Activated naive CD8-positive, alpha-beta T cell treated with anti-CD3 and anti-CD28 coated beads for 36 hours (primary cell): ENCODE data around the gene RRAGC. TPM values are rescaled to one million over a fixed set of nuclear protein-coding genes. Genes with fewer than 3 reads are reported as not detected.

Experiments used
- DNase-seq: peaks from one replicate; pipeline ENCODE4 v3.0.0; 2021
- H3K27ac Mint-ChIP-seq: one replicate; pipeline ENCODE4 v1.8.0; 2022; ENCODE audit warnings: mild to moderate bottlenecking, moderate library complexity, mixed read lengths
- H3K27me3 Mint-ChIP-seq: one replicate; pipeline ENCODE4 v1.8.0; 2022; ENCODE audit warnings: mild to moderate bottlenecking, mixed read lengths
- H3K36me3 Mint-ChIP-seq: one replicate; pipeline ENCODE4 v1.8.0; 2021; ENCODE audit warnings: mild to moderate bottlenecking, mixed read lengths
- H3K4me1 Mint-ChIP-seq: one replicate; pipeline ENCODE4 v1.8.0; 2021; ENCODE audit warnings: mixed read lengths
- H3K4me3 Mint-ChIP-seq: one replicate; pipeline ENCODE4 v1.8.0; 2022; ENCODE audit warnings: mild to moderate bottlenecking, moderate library complexity, mixed read lengths
- H3K9me3 Mint-ChIP-seq: one replicate; pipeline ENCODE4 v1.8.0; 2022; ENCODE audit warnings: mixed read lengths
- total RNA-seq, 2 experiments: library from RNA; stranded (reverse); gene quantifications; one replicate each; pipeline ENCODE4 v1.2.3, GENCODE V29; 2021

RRAGC gene, protein sequence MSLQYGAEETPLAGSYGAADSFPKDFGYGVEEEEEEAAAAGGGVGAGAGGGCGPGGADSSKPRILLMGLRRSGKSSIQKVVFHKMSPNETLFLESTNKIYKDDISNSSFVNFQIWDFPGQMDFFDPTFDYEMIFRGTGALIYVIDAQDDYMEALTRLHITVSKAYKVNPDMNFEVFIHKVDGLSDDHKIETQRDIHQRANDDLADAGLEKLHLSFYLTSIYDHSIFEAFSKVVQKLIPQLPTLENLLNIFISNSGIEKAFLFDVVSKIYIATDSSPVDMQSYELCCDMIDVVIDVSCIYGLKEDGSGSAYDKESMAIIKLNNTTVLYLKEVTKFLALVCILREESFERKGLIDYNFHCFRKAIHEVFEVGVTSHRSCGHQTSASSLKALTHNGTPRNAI
- 10 to 100 TPM; 10.0 to 10.1 TPM for total RNA-seq

DNA sequence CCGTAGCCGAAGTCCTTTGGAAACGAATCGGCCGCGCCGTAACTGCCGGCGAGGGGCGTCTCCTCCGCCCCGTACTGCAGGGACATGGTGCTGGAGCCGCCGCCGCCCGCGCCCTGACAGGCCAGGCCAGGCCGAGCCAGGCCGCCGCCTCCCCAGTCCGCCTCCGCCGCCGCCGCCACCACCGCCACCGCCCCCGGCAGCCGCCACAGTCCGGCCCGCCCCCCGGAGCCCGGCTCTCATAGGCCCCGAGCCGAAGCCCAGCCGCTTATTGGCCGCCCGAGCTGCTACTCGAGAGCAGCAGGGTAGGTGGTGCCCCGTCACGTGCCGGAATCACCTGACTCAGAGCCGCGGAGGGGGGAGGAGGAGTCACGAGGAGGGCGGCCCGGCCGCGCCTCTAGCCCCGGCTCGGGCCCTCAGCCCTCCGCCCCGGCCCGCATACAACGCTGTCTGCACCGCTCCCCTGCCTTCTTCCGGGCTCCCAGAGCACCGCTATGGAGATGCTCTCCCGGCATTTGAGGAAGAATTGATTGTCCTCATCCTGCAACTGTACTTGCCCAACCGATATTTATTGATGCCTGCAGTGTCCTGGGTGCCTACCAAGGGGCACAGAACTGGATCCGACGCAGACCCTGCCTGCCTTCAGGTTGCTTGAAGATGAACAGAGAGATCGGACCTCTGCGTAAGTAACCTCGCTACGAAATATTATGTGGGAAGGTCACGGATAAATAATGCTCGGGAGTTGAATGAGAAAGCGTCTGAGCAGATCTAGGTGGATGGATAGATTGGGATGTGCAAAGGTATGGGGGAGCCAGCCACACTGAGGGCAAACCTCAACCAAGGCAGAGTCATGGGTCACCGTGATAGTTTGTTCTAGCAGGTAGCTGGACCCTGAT lies at the start of gene RRAGC:
TSS of gene RRAGC (minus strand) at position 212 of the 893 bp plus-strand sequence. CDS start at position 86, 126 bp downstream.
- Mint-ChIP-seq H3K36me3 (no peaks in the 10 kb centered on the region), H3K27ac (peak within 1 kb of the TSS; percentile 74), H3K9me3 (no peaks in the 10 kb centered on the region), H3K4me3 (peak within 1 kb of the TSS; percentile 87), H3K27me3 (no peaks in the 10 kb centered on the region), H3K4me1 (peaks cover 32% of the 10 kb centered on the region)
- DNase-seq = peak; percentile 98

DNA sequence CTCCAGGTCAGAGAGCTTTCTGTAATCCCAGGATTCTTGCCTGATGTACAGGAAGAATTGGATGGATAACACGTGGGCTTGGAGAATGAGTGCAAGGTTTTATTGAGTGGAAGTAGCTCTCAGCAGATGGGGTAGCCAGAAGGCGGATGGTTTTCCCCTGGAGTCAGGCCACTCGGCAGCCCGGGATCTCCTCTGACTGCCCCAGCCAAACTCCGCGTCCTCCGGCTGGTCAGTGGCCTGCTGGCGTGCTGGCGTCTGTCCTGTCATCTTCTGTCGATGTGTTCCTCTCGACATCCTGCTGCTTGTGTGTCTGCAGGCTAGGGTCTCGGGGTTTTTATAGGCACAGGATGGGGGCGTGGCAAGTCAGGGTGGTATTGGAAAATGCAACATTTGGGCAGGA lies 49.2 kb upstream of the RRAGC start:
- H3K4me3 Mint-ChIP-seq = no peak overlapping the region
- peaks cover 4% of the 10 kb centered on the region for H3K36me3 Mint-ChIP-seq
- H3K27me3 Mint-ChIP-seq = no peaks in the 10 kb centered on the region
- no peak for DNase-seq
- no peak overlapping the region for H3K27ac Mint-ChIP-seq
- no peaks in the 10 kb centered on the region for H3K4me1 Mint-ChIP-seq
- H3K9me3 Mint-ChIP-seq = peaks cover 4% of the 10 kb centered on the region

DNA sequence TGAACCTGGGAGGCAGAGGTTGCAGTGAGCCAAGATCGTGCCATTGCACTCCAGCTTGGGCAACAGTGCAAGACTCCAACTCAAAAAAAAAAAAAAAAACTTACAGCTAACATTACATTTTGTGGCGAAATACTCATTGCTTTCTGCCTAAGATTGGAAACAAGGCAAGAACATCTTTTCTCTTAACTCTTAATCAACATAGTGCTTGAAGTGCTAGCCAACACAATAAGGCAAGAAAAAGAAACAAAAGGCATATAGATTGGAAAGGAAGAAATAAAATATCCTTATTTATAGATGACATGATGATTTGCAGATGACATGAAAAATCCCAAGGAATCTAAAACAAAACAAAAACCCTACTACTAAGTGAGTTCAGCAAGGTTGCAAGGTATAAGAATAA lies 46.4 kb upstream of the RRAGC start:
- Mint-ChIP-seq H3K4me1 (no peaks in the 10 kb centered on the region), H3K36me3 (peaks cover 4% of the 10 kb centered on the region), H3K27me3 (no peaks in the 10 kb centered on the region), H3K4me3 (no peak overlapping the region), H3K9me3 (peaks cover 4% of the 10 kb centered on the region), H3K27ac (no peak overlapping the region)
- DNase-seq = no peak

DNA sequence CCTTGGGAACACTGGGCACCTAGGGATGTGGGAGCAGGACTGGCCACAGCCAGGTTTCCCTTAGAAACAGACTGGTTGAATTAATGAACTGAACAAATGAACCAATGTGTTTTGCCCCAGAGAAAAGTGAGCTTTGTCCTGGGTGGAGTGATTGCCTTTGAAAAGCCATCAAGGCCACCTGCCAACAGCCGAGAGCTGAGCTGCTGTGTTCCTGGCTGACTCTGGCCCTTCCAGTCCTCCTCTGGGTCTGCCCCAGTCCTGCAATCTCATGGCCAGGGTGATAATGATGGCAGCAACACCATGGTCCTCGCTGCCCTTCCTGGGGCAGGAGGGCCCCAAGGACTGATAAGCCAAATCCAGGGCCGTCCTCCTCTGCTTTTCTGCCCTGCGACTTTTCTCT lies 40.0 kb upstream of the RRAGC start:
- Mint-ChIP-seq H3K4me3 (no peak overlapping the region), H3K27ac (no peak overlapping the region), H3K9me3 (no peaks in the 10 kb centered on the region), H3K36me3 (no peaks in the 10 kb centered on the region), H3K4me1 (no peaks in the 10 kb centered on the region), H3K27me3 (no peaks in the 10 kb centered on the region)
- DNase-seq = no peak

DNA sequence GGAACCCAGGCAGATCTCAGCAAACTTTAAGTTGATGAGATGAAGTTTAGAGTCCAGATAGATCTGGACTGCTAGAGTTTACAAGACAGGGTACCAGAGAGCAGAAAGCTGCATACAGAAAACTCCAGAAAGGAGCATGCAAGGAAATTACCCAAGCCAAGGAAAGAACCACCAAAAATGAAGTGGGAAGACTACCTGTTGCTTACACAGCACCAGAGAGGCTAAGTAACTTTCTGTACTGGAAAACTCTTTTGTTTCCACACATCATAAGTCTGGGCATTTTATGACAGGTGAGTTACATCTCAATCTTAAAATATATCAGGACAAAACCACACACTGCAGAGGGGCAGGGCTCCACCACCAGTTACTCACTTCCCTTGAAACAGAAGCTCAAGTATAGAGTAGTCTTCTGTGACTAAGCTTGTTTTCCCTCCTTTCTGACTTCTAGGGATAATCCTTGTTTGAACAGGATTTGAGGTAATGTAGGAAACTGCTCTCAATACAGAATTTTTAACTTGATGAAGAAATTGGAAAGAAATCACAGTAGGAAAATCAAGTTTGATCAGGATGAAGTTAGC lies 39.2 kb upstream of the RRAGC start:
- Mint-ChIP-seq H3K9me3 (no peaks in the 10 kb centered on the region), H3K27ac (no peak overlapping the region), H3K4me3 (no peak overlapping the region), H3K4me1 (no peaks in the 10 kb centered on the region), H3K36me3 (no peaks in the 10 kb centered on the region), H3K27me3 (no peaks in the 10 kb centered on the region)
- DNase-seq = no peak

DNA sequence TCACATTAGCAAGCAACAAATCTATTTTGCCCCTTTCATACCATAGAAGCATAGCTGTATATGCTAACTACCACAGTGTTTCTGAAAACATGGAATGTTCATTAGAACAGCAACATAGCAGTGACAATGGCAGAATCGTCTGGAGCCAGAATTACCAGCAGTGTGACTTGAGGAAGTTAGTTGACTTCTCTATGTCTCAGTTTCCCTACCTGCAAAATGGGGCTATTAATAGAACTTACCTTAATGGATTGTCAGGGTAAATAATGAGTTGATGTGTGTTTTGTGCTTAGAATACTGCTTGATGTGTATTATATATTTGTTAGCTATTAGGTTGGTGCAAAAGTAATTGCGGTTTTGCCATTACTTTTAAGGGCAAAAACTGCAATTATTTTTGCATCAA lies 36.6 kb upstream of the RRAGC start:
- H3K27me3 Mint-ChIP-seq = no peaks in the 10 kb centered on the region
- H3K27ac Mint-ChIP-seq = no peak overlapping the region
- no peaks in the 10 kb centered on the region for H3K36me3 Mint-ChIP-seq
- H3K9me3 Mint-ChIP-seq = no peaks in the 10 kb centered on the region
- H3K4me1 Mint-ChIP-seq = no peaks in the 10 kb centered on the region
- no peak overlapping the region for H3K4me3 Mint-ChIP-seq
- no peak for DNase-seq

DNA sequence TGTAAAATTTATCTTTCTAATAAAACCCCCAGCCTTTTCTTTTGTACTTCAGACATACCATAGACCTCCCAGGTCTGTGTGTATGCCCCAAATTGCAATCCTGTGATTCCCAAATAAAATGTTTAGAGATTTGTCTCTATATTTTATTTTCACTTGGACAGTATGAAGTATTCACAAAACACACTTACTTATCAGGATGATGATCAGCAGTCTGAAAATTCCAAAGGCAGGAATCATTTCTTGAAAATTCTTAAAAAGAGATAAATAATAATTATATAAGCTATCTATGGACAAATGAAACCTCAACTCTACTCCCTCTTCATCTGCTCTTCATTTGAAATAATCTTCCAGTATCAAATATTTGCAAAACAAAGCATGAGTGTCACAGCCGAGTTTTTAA lies 33.4 kb upstream of the RRAGC start:
- no peak overlapping the region for H3K4me3 Mint-ChIP-seq
- H3K9me3 Mint-ChIP-seq = no peaks in the 10 kb centered on the region
- no peaks in the 10 kb centered on the region for H3K4me1 Mint-ChIP-seq
- no peak for DNase-seq
- H3K27ac Mint-ChIP-seq = no peak overlapping the region
- H3K27me3 Mint-ChIP-seq = no peaks in the 10 kb centered on the region
- H3K36me3 Mint-ChIP-seq = no peaks in the 10 kb centered on the region

DNA sequence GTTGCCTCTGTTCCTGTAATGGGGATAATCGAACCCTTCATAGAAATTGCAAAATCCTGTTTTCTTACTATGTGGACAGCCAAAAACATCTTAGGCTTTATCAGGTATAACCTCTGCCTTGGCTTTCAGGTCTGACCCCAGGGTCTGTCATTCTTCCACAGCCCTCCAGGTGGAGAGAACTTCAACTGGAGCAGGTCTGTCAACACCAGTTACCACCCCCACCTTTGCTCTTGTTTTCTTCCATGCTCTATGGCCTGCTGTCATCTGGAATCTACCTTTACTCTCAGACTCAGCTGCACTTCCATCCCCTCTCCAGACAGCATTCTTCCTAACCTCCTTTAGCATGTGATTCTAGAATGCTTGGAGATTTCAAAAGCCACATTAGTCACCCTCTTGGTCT lies 32.2 kb upstream of the RRAGC start:
- Mint-ChIP-seq H3K27me3 (no peaks in the 10 kb centered on the region), H3K4me1 (no peaks in the 10 kb centered on the region), H3K27ac (no peak overlapping the region), H3K9me3 (no peaks in the 10 kb centered on the region), H3K4me3 (no peak overlapping the region), H3K36me3 (no peaks in the 10 kb centered on the region)
- DNase-seq = no peak

DNA sequence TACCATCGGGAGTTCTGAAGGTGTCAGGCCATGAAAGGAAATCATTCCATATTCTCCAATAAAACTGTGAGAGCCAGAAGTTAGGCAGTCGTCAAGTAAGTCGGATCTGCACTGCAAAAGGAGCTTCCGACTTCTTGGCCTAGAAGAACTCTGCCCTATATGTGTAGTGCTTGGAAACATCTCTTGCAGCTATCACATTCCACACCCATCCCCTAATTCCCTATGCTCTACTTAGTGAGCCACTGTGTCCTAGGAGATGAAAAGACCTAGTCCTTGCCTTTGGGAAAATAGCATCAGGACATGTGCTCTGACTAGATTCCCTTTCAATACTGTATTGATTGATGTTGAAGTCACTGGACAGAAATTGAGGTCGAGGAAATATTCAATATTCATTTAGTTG lies 30.0 kb upstream of the RRAGC start:
- H3K4me3 Mint-ChIP-seq = no peak overlapping the region
- H3K9me3 Mint-ChIP-seq = no peaks in the 10 kb centered on the region
- H3K4me1 Mint-ChIP-seq = no peaks in the 10 kb centered on the region
- no peaks in the 10 kb centered on the region for H3K36me3 Mint-ChIP-seq
- no peaks in the 10 kb centered on the region for H3K27me3 Mint-ChIP-seq
- no peak overlapping the region for H3K27ac Mint-ChIP-seq
- no peak for DNase-seq

DNA sequence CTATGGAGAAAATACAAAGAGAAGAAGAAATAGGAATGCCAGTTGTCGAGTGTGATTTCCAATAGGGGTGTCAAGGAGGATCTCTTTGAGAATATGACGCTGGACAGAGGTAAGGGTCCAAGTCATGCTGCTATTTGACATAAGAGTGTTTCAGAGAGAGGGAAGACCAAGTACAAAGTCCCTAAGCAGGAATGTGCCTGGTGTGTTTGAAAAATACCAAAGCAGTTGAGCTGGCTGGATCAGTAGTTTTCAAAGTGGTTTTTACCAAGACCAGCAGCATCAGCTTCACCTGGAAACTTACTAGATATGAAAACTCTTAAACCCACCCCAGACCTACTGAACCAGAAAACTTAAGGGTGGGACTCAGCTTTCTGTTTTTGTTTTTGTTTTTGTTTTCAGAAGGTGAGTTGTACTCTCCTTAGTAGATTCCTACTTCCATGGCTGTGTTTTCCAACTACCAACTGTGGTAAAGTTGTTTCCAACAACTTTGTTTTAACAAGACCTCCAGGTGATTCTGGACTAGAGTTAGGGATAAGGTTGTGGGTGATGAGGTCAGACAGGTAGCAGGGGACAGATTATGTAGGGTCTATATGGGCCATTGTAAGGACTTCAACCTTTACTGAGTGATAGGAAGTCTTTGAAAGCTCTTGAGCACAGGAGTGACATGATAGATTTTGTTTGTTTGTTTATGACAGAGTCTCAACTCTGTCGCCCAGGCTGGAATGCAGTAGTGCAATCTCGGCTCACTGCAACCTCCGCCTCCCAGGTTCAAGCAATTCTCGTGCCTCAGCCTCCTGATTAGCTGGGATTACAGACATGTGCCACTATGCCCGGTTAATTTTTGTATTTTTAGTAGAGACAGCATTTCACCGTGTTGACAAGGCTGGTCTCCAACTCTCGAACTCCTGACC lies 29.1 kb upstream of the RRAGC start:
- DNase-seq = no peak
- Mint-ChIP-seq H3K36me3 (no peaks in the 10 kb centered on the region), H3K4me3 (no peak overlapping the region), H3K27ac (no peak overlapping the region), H3K27me3 (no peaks in the 10 kb centered on the region), H3K9me3 (no peaks in the 10 kb centered on the region), H3K4me1 (no peaks in the 10 kb centered on the region)

DNA sequence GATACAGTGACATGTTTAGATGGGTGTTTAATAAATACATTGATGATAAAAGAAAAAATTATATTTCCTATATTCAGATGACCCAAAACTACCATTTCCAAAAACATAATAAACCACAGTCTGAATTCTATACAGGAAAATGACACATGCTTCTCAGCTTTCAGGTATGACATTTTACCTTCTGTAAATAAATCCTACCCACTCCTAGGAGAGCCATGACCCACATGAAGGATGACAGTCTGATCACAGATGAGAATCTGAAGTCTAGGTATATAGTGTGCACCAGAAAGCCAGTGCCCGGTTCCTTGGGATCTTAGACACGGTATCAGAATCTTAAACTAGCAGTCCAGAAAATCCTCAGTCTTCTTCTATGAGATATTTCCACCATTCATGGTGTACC lies 25.5 kb upstream of the RRAGC start:
- Mint-ChIP-seq H3K27ac (no peak overlapping the region), H3K4me3 (no peak overlapping the region), H3K36me3 (no peaks in the 10 kb centered on the region), H3K4me1 (no peaks in the 10 kb centered on the region), H3K27me3 (no peaks in the 10 kb centered on the region), H3K9me3 (no peaks in the 10 kb centered on the region)
- no peak for DNase-seq

DNA sequence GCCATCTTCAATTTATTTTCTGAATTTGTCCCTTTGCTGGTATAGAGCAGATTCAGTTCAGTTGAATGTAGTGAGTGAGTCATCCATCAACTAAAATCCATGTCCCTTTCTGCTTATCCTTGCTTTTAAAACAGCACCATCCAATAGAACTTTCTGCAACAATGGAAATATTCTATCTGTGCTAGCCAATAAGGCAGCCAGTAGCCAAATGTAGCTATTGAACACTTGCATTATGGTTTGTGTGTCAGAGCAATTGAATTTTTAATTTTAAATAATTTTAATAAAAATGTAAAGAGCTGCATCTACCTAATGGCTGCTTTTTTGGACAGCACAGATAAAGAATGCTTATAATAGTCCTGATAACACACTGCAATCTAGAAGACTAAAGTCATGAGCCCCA lies 21.9 kb upstream of the RRAGC start, which contains the start of gene GJA9:
TSS of gene GJA9 (minus strand) at position 101 of the 400 bp plus-strand sequence. CDS start 5,489 bp downstream, outside the sequence.
- H3K27me3 Mint-ChIP-seq = no peaks in the 10 kb centered on the region
- no peaks in the 10 kb centered on the region for H3K9me3 Mint-ChIP-seq
- H3K4me3 Mint-ChIP-seq = no peak within 1 kb of the TSS
- no peak within 1 kb of the TSS for H3K27ac Mint-ChIP-seq
- DNase-seq = no peak
- H3K36me3 Mint-ChIP-seq = no peaks in the 10 kb centered on the region
- H3K4me1 Mint-ChIP-seq = no peaks in the 10 kb centered on the region

DNA sequence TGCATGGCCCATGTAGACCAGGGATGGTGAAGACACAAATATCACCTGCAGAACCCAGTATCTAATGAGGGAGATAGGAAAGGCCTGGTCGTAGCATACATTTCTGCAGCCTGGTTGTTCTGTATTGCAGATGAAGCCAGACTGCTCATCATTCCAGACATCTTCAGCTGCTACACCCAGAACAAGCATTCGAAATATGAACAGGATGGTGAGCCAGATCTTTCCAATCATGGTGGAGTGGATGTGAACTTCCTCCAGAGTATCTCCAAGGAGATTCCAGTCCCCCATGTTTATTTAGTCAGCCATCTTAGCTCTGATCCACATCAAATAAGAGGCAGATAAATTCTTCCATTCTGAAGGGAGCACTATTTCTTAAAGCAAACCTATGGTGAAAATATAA lies 16.2 kb upstream of the RRAGC start:
- H3K4me1 Mint-ChIP-seq = peaks cover 22% of the 10 kb centered on the region
- DNase-seq = no peak
- H3K27ac Mint-ChIP-seq = no peak overlapping the region
- peaks cover 2% of the 10 kb centered on the region for H3K36me3 Mint-ChIP-seq
- H3K27me3 Mint-ChIP-seq = no peaks in the 10 kb centered on the region
- H3K9me3 Mint-ChIP-seq = no peaks in the 10 kb centered on the region
- H3K4me3 Mint-ChIP-seq = no peak overlapping the region
